GM21423 (cell line): ENCODE results near the gene RAB6B.

Source experiments
- ATAC-seq: cut with Tn5 transposase; IDR thresholded peaks from one replicate; pipeline ENCODE4 v1.9.1; 2021; ENCODE audit warnings: mild to moderate bottlenecking, moderate library complexity; ENCODE audit not compliant: unreplicated experiment

Gene RAB6B

GRCh38 chr3:133895208-133896001 lies at the start of gene RAB6B:
Gene RAB6B, minus strand, starts transcription at chr3:133895882. Its CDS starts 416 bp downstream, at chr3:133895466.
- ATAC-seq: no peak

DNA sequence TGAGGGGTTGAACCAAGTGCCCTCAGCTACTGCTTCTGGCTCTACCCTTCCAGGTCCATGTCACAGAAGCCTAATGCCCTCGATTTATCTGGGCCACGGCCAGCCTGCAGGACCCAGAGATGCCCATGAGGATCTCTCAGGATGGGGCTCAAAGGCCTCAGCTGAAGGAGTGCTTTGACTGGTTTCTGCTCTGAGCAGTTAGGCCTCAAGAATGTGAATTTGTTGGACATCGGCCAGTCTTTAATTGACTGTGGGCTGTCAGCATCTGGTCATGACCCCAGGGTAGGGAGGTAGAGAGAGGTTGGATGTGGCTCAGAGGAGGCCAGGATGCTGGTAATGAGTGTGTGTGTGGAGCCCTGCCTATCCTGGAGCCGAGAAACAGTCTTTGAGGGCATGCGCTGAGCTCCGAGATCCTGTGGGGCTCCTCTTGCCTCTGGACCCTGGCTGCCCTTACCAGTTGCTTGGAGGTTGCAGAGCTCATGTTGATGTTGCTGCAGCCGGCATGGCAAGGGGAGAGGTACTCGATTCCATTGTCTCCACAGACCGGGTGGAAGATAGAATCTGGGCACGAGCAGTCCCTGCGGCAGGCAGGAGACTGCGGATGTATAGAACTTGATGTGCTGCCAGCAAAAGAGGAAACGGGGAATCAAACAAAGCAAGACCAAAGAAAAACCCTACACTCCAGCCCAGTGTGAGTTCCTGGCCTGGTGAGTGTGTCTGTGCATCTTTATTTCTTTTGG lies 49.1 kb upstream of the RAB6B start:
- ATAC-seq: no peak

GRCh38 chr3:133944181-133944580 lies 48.5 kb upstream of the RAB6B start:
- no peak for ATAC-seq

GRCh38 chr3:133943639-133944141 lies 48.0 kb upstream of the RAB6B start:
- ATAC-seq: no peak

- no peak for ATAC-seq
These were observed 47.4 kb upstream of the RAB6B start for GRCh38 chr3:133943031-133943535.

- no peak for ATAC-seq
These were observed 45.7 kb upstream of the RAB6B start for GRCh38 chr3:133941415-133941821.

DNA sequence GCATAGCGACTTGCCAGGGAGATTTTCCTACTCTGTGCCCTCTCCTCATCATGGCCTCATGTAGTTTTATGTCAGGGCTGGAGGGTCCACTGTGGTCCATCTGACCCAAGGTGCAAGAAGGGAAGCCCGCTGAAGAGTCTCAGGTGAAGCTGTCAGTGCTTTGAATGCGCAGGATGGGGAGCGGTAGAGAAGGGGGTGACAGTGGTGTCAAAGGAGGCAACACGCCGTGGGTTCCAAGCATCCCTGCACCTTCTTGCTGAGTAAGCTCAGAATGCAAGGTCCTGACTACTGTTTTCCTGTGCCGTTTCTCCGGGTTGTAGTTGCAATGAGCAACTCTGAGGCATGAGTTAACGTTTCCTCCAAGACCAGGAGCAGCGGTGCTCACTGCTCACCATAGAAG lies 44.9 kb upstream of the RAB6B start:
- ATAC-seq: no peak

GRCh38 chr3:133939463-133939835 lies 43.8 kb upstream of the RAB6B start:
- no peak for ATAC-seq

- no peak for ATAC-seq
These were observed 43.2 kb upstream of the RAB6B start for GRCh38 chr3:133938770-133939462.

DNA sequence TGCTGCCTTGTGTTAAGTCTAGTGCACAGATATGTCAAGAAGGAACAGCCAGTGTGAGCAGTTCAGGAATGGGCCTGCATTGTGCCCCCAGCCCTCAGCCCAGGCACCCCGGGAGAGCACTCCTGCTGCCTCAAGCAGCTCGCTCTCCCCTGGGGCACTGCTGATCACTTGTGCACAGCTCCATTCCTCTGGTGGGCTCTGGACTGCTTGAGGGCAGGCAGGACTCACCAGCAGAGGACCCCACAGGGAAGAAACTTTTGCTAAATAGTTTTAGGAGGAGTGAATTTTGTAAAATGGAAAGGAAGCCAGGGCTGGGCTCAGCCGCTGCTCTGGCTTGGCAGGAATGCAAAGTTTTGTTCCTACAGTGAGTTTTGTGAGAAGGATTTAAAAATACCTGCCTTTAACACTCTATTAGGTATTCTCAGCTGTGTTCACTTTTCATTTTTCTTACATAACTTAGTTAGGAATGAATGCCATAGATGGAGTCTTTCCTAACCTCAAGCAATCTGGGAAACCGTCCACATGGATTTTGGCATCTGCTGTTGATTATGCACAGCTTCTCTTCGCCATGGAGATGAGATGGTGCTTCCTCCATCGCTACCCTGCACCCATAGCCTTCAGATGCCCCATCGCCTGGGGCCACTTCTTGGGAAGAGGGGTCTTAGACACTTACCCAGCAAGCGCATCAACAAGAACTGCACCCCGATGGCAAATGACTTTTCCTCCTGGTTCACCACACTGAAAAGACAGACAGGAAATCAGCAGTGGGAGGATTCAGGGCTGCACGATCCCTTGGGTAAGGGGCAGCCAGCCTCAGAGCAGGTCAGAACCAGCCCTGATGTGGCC lies 42.3 kb upstream of the RAB6B start:
- no peak for ATAC-seq

DNA sequence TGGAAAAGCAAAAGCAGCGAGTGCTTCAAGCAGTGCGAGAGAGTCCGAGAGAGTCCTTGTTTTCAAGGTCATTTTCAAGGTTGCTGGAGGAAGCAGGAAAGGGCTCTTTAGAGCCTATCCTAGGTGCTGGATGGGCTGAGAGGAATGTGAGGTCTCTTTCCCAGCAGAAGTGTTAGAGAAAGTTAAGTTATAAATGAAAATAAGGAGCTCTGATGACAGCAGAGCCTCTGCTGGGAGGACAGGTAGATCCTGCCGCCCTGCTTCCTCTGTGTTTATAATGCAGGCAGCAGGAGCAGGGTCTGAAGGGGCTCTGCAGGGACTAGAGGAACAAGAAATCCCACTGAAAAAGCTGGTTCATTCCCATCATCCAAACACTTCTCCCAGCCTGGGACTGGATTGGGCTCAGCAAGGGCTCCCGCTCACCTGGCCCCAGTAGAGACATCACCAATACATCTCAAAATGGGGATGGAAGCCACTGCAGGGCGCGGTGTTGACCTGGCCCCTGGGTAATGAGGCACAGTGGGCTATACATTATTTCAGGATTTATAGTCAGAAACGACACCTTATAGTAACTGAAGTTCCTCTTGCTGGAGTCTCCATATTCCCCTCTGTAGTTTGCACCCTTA lies 41.5 kb upstream of the RAB6B start:
- ATAC-seq: no peak

- no peak for ATAC-seq
These were observed 40.4 kb upstream of the RAB6B start for GRCh38 chr3:133935843-133936769.

DNA sequence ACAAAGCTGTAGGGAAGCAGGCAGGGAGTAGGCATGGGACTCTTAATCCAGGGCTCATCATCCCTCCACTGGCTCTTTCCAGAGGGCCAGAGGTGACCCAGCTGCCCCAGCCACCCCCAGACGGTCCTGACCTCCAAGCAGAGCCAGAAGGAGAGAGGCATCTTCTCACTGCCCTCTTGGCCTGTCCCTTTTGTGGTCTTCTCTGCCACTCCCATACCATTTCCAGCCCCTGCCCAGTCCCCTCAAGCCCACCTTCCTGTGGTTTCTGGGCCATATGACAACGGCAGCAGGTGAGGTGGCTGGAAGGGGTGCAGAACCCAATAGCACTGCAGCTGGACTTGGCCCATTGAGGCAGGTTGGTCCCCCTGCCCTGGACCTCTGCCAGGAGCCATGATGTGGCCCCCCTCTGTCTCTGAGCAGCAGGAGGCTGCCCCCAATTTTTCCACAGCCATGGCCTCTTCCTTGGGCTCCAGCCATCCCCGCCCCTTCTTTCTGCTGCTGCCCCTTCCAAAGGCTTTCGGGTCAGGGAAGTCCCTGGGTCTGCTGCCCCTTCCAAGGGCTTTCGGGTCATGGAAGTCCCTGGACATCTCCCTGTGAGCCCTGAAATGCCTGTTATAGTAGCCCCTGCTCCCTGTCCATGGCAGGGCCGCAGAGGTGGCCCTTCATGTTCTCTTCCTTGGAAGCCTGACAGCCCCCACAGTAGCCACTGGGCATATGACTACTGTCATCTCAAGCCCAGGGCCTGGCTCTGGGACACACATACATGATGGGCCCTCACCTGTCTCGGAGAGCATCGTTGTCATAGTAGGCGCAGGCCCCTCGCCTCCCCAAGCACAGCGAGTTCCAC lies 39.5 kb upstream of the RAB6B start:
- no peak for ATAC-seq

- ATAC-seq: no peak
These were observed 38.6 kb upstream of the RAB6B start for GRCh38 chr3:133934073-133934970.

GRCh38 chr3:133933097-133934024 lies 37.7 kb upstream of the RAB6B start:
- no peak for ATAC-seq

DNA sequence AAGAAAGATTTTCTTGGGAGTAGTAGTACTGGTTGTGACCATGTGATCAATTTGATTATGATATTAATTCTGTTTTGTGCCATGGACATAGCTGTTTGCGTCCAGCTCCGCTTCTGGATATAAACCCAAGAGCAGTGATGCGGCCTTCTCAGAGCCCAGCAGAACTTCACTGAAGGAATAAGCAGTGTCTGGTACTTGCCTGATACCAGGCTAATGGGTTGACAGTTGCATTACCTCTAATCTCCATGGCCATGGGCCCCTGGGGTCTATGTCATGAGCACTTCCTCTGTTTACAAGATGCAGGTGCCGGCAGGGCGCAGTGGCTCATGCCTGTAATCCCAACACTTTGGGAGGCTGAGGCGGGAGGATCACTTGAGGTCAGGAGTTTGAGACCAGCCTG lies 36.3 kb upstream of the RAB6B start:
- ATAC-seq: no peak
